Mucosa of stomach (tissue), 1 donor: ENCODE data around the gene LRSAM1.

Source experiments
- H3K27me3 ChIP-seq: one replicate; pipeline ENCODE4 v1.7.0; 2013; ENCODE audit warnings: mild to moderate bottlenecking, low read length; ENCODE audit not compliant: control insufficient read depth, insufficient read depth
- H3K36me3 ChIP-seq: one replicate; pipeline ENCODE4 v1.7.0; 2013; ENCODE audit warnings: low read length; ENCODE audit not compliant: control insufficient read depth, insufficient read depth
- H3K4me1 ChIP-seq: one replicate; pipeline ENCODE4 v1.7.0; 2013; ENCODE audit warnings: mild to moderate bottlenecking, low read length; ENCODE audit not compliant: control insufficient read depth, insufficient read depth
- H3K4me3 ChIP-seq: one replicate; pipeline ENCODE4 v1.7.0; 2013; ENCODE audit warnings: low read length
- H3K9ac ChIP-seq: one replicate; pipeline ENCODE4 v1.7.0; 2013; ENCODE audit warnings: mild to moderate bottlenecking, low read length, moderate library complexity
- H3K9me3 ChIP-seq: one replicate; pipeline ENCODE4 v1.7.0; 2013; ENCODE audit warnings: mild to moderate bottlenecking, low read length, moderate library complexity; ENCODE audit not compliant: control insufficient read depth
- donor health status: Pancreatic carcinoma.

LRSAM1 gene

DNA sequence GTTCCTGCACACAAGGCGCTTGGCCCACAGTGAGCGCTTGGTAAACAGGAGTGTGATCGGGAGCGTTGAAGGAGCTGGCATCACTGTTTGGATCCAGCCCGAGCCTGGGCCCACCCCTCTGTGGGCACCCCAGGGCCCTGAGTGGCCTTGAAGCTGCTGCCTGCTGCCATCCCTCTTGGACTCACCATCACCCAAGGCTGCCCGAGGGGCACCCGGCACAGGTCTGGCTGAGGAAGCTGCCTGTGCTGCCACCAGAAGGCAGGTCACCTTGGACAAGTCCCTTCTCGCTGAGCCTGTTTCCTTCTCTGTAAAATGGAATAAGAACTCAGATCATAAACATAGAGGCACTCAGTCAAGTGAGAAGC lies 53.6 kb downstream of the LRSAM1 start:
- Histone ChIP-seq H3K4me3 (no peak overlapping the region), H3K27me3 (no peaks in the 10 kb centered on the region), H3K36me3 (peaks cover 12% of the 10 kb centered on the region), H3K9ac (no peak overlapping the region), H3K9me3 (no peaks in the 10 kb centered on the region), H3K4me1 (peaks cover 10% of the 10 kb centered on the region)

DNA sequence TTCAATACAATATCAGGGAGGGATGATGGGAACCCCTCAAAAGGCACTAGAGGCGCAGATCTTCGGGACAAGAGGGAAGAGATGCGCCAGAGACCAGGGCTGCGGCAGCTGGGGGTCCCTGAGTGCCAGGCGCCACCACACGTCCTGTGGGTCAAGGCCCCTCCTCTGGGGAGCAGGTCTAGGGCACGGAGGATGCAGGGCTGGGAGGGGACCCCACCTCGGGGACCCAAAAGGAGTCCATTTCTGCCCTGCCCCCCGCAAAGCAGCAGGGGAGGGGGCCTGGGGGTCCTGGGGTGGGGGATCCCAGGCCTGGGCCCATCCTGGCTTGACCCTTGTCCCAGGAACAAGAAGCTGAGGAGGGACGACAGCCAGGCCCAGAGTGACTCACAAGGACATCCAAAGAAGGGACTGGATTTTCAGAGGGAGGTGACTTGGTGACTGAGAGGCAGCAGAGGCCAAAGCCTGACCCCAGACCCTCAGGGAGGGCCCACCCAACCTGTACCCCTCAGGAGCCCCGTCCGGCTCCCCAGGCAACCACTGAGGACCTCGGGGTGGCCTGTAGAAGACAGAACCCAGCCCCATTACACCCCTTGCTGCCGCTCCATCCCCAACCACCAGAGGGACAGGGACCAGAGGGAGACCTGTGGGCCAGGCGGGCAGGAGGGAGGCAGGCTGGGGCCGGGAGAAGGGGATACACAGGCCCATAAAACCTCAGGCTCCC lies 54.2 kb downstream of the LRSAM1 start:
- H3K36me3 ChIP-seq: peaks cover 12% of the 10 kb centered on the region

DNA sequence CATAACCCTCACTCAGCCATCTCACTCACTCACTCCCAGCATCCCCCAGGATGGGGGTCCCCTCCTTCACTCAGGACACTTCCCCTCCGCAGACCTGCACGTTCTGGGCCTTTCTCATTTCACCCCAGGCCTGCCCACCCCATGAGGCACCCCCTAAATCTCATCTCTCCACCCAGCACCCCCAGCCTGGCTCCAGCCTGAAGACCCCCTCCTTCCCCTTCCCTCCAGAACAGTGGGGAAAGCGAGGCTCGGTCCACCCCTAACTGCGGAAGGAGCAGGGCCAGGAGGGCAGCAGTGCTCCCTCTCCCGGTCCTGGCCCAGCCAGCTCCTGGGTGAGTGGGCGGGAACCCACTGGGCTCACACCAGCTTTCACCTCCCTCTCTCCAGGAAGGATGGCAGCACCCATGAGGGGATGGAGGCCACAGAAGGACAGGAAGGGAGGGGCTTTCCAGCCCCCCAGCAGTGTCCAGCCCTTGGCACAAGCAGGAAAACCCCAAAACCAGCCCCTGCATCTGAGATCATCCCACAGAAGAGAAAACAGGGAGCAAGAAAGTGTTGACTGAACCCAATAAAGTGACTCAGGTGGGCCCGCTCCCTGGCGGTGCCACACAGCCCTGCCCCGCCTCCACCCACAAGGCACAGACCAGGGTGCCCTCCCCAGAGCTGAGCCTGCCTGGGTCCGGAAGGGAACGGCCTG lies 55.0 kb downstream of the LRSAM1 start:
- peaks cover 12% of the 10 kb centered on the region for H3K36me3 ChIP-seq
- H3K9me3 ChIP-seq: no peaks in the 10 kb centered on the region
- H3K4me3 ChIP-seq: no peak overlapping the region
- H3K27me3 ChIP-seq: no peaks in the 10 kb centered on the region
- no peak overlapping the region for H3K9ac ChIP-seq
- peaks cover 12% of the 10 kb centered on the region for H3K4me1 ChIP-seq

More for the DNA sequence above, 54.2 kb downstream of the LRSAM1 start:
- Histone ChIP-seq H3K27me3 (no peaks in the 10 kb centered on the region), H3K9me3 (no peaks in the 10 kb centered on the region), H3K4me3 (no peak overlapping the region), H3K9ac (no peak overlapping the region), H3K4me1 (peaks cover 12% of the 10 kb centered on the region)

DNA sequence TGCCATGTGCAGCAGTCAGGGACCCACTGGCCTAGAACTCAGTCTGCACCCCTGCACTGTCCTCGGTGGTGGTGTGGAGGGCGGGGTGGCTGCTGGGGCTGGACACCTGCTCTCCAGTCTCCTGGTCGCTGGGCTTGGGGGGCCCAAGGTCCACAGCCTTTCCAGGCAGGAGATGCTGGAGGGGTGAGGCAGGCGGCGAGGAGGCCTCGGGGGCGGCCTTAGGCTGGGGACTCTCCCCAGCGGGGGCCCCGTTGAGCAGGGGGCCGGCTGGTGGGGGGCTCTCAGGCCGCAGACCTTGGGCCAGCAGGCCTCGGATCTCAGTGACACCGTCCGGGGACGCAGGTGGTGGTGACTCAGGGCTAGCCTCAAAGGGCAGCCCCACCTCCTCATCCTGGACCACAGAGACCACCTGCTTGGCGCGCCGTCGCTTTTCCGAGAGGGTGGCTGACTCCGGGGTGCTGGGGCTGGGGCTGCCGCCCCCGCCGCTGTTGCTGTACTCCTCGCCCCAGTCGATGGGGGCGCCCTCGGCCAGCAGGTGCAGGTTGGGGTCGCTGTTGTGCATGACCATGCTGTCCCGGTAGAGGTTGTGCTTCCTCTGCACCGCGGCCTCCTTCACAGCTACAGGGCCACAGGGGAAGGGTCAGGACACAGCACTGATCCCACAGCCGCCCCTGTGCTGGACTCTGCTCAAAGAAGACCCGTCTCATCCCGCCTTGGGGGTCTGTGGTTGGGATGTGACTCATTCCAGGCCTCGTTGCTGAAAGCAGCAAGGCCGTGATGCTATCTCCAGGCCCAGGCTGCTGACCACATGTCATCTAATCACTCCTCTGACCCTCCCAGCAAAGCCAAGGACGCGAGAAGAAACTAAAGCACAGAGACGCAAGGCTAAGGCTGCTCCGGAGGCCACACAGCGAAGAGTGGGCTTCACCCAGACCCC lies 55.8 kb downstream of the LRSAM1 start:
- H3K27me3 ChIP-seq: no peaks in the 10 kb centered on the region

GRCh38 chr9:127507751-127508648 lies 56.7 kb downstream of the LRSAM1 start:
- Histone ChIP-seq H3K4me1 (peaks cover 12% of the 10 kb centered on the region), H3K9ac (no peak overlapping the region), H3K9me3 (no peaks in the 10 kb centered on the region), H3K27me3 (no peaks in the 10 kb centered on the region), H3K36me3 (peaks cover 18% of the 10 kb centered on the region), H3K4me3 (no peak overlapping the region)

More for the DNA sequence above, 55.8 kb downstream of the LRSAM1 start:
- H3K36me3 ChIP-seq: peaks cover 12% of the 10 kb centered on the region
- no peak overlapping the region for H3K4me3 ChIP-seq
- no peak overlapping the region for H3K9ac ChIP-seq
- H3K9me3 ChIP-seq: no peaks in the 10 kb centered on the region
- peaks cover 12% of the 10 kb centered on the region for H3K4me1 ChIP-seq

DNA sequence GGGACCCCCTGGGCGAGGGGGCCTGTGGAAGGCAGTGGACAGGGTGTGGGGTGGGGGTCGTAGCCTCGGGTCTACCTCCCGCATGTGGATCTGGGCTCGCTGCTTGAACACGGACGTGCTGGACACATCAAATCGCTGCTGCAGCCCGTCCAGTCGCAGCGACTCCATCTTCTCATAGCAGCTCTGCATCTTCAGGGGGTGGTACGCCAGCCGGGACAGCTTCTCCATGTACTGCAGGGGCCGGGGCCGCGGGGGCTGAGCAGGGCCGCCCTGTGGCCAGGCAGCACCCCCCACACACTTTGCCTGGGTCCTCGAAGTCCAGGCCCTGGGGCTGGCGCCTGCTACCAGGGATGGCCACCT lies 57.6 kb downstream of the LRSAM1 start:
- H3K9ac ChIP-seq: no peak overlapping the region
- H3K4me3 ChIP-seq: no peak overlapping the region
- H3K4me1 ChIP-seq: peaks cover 12% of the 10 kb centered on the region
- H3K27me3 ChIP-seq: no peaks in the 10 kb centered on the region
- peaks cover 14% of the 10 kb centered on the region for H3K36me3 ChIP-seq
- H3K9me3 ChIP-seq: no peaks in the 10 kb centered on the region

DNA sequence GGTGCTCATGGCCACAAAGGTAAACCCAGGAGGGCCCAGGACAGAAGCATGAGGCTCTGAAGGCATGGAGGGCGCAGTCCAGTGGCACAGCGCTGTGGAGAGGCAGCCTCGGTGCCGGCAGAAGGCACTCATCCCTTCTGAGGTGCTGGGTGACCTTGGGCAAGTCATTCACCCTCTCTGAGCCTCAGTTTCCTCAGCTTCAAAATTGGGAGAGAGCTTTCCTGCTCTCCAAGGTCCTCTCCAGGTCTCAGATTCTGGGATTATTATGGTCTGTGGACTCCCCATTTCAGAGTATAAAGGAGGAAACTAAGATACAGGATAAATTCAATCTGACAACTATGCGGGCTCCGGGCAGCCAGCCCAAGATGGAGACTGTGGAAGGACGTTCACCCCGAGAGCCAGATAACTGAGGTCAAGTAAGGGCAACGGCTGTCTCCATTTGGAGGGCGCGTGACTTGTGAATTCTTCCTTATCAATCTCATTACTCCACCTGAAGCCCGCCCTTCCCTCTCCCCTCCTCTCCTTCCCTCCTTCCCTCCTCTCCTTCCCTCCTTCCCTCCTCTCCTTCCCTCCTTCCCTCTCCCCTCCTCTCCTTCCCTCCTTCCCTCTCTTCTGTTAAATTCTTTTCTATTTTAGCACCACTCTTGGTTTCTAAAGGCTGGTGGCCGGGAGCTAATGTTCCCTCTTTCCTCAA lies 58.1 kb downstream of the LRSAM1 start:
- no peaks in the 10 kb centered on the region for H3K27me3 ChIP-seq
- peaks cover 9% of the 10 kb centered on the region for H3K4me1 ChIP-seq
- no peak overlapping the region for H3K4me3 ChIP-seq
- H3K9me3 ChIP-seq: no peaks in the 10 kb centered on the region
- H3K36me3 ChIP-seq: peaks cover 14% of the 10 kb centered on the region
- H3K9ac ChIP-seq: no peak overlapping the region

- Histone ChIP-seq H3K27me3 (no peaks in the 10 kb centered on the region), H3K9me3 (no peaks in the 10 kb centered on the region), H3K4me3 (no peak overlapping the region), H3K9ac (no peak overlapping the region), H3K36me3 (peaks cover 14% of the 10 kb centered on the region), H3K4me1 (peaks cover 9% of the 10 kb centered on the region)
These were observed 58.6 kb downstream of the LRSAM1 start for GRCh38 chr9:127509955-127510299.

DNA sequence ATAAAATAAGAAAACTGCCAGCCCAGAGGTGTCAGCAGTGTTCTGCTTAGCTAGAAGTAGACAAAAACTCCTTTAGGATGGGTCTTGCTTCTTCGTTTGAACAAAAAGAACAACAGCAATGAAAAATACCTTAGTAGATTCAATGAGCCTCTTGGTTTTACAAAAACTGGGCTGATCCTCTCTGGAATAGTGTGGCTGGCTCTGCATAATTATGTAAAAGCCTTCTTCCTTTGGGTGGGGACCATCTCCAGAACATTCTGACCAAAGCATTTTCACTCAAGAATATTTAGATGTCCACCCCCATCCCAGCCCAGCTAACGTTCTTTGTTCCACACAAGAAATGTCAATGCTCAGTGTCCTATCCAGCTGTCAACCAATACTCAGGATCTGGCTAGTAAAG lies 63.2 kb downstream of the LRSAM1 start:
- Histone ChIP-seq H3K4me1 (peaks cover 6% of the 10 kb centered on the region), H3K27me3 (no peaks in the 10 kb centered on the region), H3K36me3 (peaks cover 16% of the 10 kb centered on the region), H3K9me3 (no peaks in the 10 kb centered on the region), H3K9ac (no peak overlapping the region), H3K4me3 (no peak overlapping the region)

GRCh38 chr9:127516835-127517607 lies 65.7 kb downstream of the LRSAM1 start:
- no peaks in the 10 kb centered on the region for H3K9me3 ChIP-seq
- H3K36me3 ChIP-seq: peaks cover 16% of the 10 kb centered on the region
- no peak overlapping the region for H3K9ac ChIP-seq

More at GRCh38 chr9:127516835-127517607, 65.7 kb downstream of the LRSAM1 start:
- Histone ChIP-seq H3K4me3 (no peak overlapping the region), H3K4me1 (peaks cover 13% of the 10 kb centered on the region), H3K27me3 (no peaks in the 10 kb centered on the region)
